Measurements from ENCODE around the gene REXO1.

DNA sequence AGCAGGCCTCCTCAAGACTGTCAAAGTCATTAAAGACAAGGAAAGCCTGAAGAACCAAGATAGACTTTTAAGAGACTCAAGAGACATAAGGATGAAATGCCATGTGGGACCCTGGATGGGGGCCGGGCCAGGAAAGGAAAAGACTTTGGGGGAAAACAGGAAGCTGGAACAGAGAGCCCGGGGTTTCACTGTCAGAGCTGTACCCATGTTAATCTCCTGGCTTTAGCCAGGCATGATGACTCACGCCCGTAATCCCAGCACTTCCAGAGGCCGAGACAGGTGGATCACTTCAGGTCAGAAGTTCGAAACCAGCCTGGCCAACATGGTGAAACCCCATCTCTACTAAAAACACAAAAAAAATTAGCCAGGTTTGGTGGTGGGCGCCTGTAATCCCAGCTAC is 20.7 kb upstream of the REXO1 start:
- no peak for TF ChIP-seq POLR2AphosphoS5 (IDR thresholded peaks at IDR 0.05)
- TF ChIP-seq, protein P1, sequence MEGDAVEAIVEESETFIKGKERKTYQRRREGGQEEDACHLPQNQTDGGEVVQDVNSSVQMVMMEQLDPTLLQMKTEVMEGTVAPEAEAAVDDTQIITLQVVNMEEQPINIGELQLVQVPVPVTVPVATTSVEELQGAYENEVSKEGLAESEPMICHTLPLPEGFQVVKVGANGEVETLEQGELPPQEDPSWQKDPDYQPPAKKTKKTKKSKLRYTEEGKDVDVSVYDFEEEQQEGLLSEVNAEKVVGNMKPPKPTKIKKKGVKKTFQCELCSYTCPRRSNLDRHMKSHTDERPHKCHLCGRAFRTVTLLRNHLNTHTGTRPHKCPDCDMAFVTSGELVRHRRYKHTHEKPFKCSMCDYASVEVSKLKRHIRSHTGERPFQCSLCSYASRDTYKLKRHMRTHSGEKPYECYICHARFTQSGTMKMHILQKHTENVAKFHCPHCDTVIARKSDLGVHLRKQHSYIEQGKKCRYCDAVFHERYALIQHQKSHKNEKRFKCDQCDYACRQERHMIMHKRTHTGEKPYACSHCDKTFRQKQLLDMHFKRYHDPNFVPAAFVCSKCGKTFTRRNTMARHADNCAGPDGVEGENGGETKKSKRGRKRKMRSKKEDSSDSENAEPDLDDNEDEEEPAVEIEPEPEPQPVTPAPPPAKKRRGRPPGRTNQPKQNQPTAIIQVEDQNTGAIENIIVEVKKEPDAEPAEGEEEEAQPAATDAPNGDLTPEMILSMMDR (IDR thresholded peaks at IDR 0.05), result no peak
